ENCODE measurements around the gene APMAP. TPM values are rescaled to one million over a fixed set of nuclear protein-coding genes. Genes with fewer than 3 reads are reported as not detected.

The APMAP gene
- total RNA-seq, 1 donor from 2014 or later = 29.7 TPM

DNA sequence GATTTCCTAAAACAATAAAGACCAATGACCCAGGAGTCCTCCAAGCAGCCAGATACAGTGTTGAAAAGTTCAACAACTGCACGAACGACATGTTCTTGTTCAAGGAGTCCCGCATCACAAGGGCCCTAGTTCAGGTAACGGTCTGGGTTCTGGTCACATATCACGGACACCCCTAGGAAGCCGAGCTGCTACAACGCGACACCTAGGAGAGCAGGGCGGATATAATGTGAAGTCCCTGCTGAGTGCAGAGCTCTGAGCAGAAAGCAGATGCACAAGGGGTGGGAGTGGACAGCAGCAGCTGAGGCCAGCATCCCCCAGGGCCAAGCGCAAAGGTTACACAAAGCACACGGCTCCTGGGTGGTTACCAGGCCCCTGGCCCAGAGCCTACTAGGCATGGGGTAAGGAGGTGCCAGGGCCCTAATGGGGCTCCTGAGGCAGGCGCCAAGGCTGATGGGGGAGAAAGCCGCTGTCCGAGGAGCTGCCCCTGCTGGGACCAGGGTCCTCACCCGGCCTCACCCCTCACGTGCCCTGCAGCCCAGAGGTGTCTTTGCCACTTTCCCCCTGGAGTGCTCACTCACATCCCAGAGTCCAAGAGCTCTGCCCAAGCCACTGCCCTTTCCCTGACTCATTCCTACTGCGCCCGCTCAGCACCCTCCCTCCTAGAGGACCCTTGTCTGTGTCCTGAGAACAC is 35.1 kb downstream of the APMAP start:
- H3K9me3 ChIP-seq = no peaks in the 10 kb centered on the region
- peaks cover 0 to 21% of the 10 kb centered on the region in 2 donors for H3K36me3 ChIP-seq
- no peak for TF ChIP-seq POLR2AphosphoS5 (IDR thresholded peaks at IDR 0.05; ENCODE audit: insufficient read depth in 1 of 2, low read depth in 1 of 2)
- TF ChIP-seq, protein P1, sequence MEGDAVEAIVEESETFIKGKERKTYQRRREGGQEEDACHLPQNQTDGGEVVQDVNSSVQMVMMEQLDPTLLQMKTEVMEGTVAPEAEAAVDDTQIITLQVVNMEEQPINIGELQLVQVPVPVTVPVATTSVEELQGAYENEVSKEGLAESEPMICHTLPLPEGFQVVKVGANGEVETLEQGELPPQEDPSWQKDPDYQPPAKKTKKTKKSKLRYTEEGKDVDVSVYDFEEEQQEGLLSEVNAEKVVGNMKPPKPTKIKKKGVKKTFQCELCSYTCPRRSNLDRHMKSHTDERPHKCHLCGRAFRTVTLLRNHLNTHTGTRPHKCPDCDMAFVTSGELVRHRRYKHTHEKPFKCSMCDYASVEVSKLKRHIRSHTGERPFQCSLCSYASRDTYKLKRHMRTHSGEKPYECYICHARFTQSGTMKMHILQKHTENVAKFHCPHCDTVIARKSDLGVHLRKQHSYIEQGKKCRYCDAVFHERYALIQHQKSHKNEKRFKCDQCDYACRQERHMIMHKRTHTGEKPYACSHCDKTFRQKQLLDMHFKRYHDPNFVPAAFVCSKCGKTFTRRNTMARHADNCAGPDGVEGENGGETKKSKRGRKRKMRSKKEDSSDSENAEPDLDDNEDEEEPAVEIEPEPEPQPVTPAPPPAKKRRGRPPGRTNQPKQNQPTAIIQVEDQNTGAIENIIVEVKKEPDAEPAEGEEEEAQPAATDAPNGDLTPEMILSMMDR (IDR thresholded peaks at IDR 0.05) = no peak
- TF ChIP-seq POLR2A (IDR thresholded peaks at IDR 0.05) = no peak
- DNase-seq (ENCODE audit: extremely low spot score in 2 of 2) = peak in 1 of 2 donors; percentile 72
- intact Hi-C loops (cut with DNase I) = no loop called here
- no peaks in the 10 kb centered on the region for H3K27me3 ChIP-seq
- H3K4me3 ChIP-seq = no peak overlapping the region
- H3K27ac ChIP-seq = no peak overlapping the region
- H3K4me1 ChIP-seq = no peaks in the 10 kb centered on the region

DNA sequence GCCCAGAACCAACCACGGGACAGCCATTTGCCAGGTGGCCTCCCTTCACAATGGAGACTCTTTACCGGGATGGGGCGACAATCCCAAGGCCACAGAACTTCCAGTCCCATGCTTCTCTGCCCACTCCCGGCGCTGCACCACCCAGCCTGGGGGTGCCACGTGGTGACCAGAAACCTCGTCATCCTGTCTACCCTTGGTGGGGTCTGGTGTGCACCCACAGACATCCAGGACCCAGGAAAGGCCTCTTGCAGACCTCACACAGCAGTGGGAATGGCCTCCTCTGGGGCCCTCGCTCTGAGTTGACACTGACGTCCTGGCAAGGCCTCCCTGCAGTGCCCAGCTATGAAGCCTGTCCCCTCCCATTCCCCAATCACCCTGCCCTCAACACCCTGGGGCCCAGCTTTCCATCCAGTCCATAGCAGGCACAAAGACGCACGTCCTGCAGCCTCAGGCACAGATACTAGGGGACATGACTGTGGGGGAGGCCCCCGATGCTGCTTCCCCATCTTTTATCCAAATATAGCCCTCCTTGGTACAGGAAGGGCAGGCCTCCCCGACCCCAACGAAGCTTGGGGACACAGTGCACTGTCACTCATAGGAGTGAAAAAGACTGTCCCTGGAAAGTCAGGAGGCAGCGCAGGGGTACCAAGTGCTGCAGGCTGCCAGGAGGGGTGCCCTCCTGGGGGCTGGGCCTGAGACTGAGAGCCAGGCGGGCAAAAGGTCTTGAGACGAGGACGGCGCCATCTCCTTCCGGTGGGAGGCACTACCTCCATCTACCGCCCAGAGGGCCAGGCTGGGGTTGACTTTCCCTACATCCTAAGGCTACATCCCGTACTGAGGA is 36.3 kb downstream of the APMAP start:
- TF ChIP-seq, protein P1 (IDR thresholded peaks at IDR 0.05) = no peak
- TF ChIP-seq POLR2A (IDR thresholded peaks at IDR 0.05) (no peak), POLR2AphosphoS5 (IDR thresholded peaks at IDR 0.05; ENCODE audit: insufficient read depth in 1 of 2, low read depth in 1 of 2) (no peak)
- peak; percentile 82 to 85 for DNase-seq (ENCODE audit: extremely low spot score in 2 of 2)
- Histone ChIP-seq H3K9me3 (no peaks in the 10 kb centered on the region), H3K27ac (no peak overlapping the region), H3K36me3 (peaks cover 0 to 16% of the 10 kb centered on the region in 2 donors), H3K4me3 (no peak overlapping the region), H3K27me3 (no peaks in the 10 kb centered on the region), H3K4me1 (no peaks in the 10 kb centered on the region)
- intact Hi-C loops (cut with DNase I) = no loop called here

DNA sequence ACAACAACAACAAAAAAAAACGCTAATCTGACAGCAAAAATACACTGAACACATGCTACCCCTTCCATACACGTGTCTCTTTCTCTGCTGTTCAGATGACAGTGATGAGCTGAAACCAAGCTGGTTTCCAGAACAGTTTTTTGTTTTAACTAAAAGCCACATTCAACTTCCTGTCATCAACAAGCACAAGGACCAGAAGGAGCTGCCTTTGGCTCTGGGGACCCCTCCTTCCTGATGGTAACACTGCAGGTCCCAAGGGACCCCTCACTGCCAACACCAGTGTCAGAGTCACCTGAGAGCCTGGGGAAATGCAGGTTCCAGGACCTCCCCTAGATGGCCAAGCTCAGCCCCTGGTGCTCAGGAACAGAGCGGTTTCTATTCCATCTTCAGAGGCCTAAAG is 37.5 kb downstream of the APMAP start:
- Histone ChIP-seq H3K27me3 (no peaks in the 10 kb centered on the region), H3K36me3 (peaks cover 0 to 16% of the 10 kb centered on the region in 2 donors), H3K4me3 (no peak overlapping the region), H3K27ac (no peak overlapping the region), H3K4me1 (no peaks in the 10 kb centered on the region), H3K9me3 (no peaks in the 10 kb centered on the region)
- TF ChIP-seq, protein P1 (IDR thresholded peaks at IDR 0.05) = no peak
- TF ChIP-seq POLR2AphosphoS5 (IDR thresholded peaks at IDR 0.05; ENCODE audit: insufficient read depth in 1 of 2, low read depth in 1 of 2) = no peak
- TF ChIP-seq POLR2A (IDR thresholded peaks at IDR 0.05) = no peak
- intact Hi-C loops (cut with DNase I) = no loop called here
- DNase-seq (ENCODE audit: extremely low spot score in 2 of 2) = peak in 1 of 2 donors; percentile 76

DNA sequence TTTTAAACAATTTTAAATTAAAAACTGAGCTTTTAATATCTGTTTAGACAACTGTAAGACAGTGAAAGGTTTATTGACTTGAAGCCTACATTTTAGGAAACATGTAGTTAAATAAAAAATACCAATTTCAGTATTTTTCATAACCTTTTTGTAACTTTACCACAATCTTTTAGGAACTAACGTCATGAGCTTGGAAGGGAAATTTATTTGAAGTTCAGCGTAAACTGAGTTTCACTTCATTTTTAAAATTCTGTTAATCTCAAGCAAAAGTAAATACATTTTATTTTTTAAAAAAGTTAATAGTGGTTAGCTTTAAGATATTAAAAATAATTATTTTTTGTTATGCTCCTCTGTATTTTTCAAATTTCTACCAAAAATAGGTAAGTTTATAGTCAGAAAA is 38.0 kb downstream of the APMAP start:
- H3K9me3 ChIP-seq = no peaks in the 10 kb centered on the region
- peaks cover 0 to 16% of the 10 kb centered on the region in 2 donors for H3K36me3 ChIP-seq
- TF ChIP-seq POLR2A (IDR thresholded peaks at IDR 0.05) = no peak
- TF ChIP-seq POLR2AphosphoS5 (IDR thresholded peaks at IDR 0.05; ENCODE audit: insufficient read depth in 1 of 2, low read depth in 1 of 2) = no peak
- TF ChIP-seq, protein P1 (IDR thresholded peaks at IDR 0.05) = no peak
- intact Hi-C loops (cut with DNase I) = no loop called here
- H3K27ac ChIP-seq = no peak overlapping the region
- no peaks in the 10 kb centered on the region for H3K4me1 ChIP-seq
- H3K27me3 ChIP-seq = no peaks in the 10 kb centered on the region
- H3K4me3 ChIP-seq = no peak overlapping the region
- DNase-seq (ENCODE audit: extremely low spot score in 2 of 2) = no peak
